HCT116 (cell line): ENCODE measurements around the gene MED13L. TPM values are rescaled to one million over a fixed set of nuclear protein-coding genes. Genes with fewer than 3 reads are reported as not detected.

Experiments
- ATAC-seq: fragments of 200-7000 bp; cut with Tn5 transposase; 2 replicates; pipeline ENCODE4 v1.9.1; 2020; ENCODE audit warnings: mild to moderate bottlenecking, moderate library complexity
- BruUV-seq: library from RNA; stranded (reverse); fragments of 400-500 nt; replicated peaks from 2 replicates; lab custom pipeline; 2021; lab: Mats Ljungman, UMichigan
- CTCF ChIA-PET: fragments of 300-600 bp; sonication (Branson Sonifier 250); formaldehyde crosslinking; loops from one replicate; lab custom pipeline; 2021; ENCODE audit warnings: antibody characterized with exemption; lab: Charles Lee
- POLR2A ChIA-PET: fragments of 300-600, 350-600 bp; sonication (Branson Sonifier 250); formaldehyde crosslinking; loops from one replicate; lab custom pipeline; 2021; ENCODE audit warnings: antibody characterized with exemption; lab: Charles Lee
- RAD21 ChIA-PET, 2 experiments: fragments of 300-600 bp; sonication (Branson Sonifier 250); formaldehyde crosslinking; loops; one replicate each; lab custom pipeline; 2023; ENCODE audit warnings: low total read pairs in 2 of 2; ENCODE audit not compliant: uncharacterized antibody in 2 of 2, unreplicated experiment in 2 of 2, low non-redundant PET in 1 of 2; lab: Charles Lee
- DNase-seq: peaks from one replicate; pipeline ENCODE4 v3.0.0-alpha.2; 2010; ENCODE audit warnings: low read depth, low spot score
- H2AFZ ChIP-seq: fragments of 200-600 bp; shearing (Covaris generic), sonication (generic); 2 replicates; pipeline ENCODE4 v1.6.1; 2017; ENCODE audit warnings: low read depth, mixed run types, mixed read lengths, antibody characterized with exemption, low read length; ENCODE audit not compliant: poor library complexity, severe bottlenecking
- H3K27ac ChIP-seq: 2 replicates; pipeline ENCODE4 v1.5.1; 2012; ENCODE audit warnings: low read depth, low read length
- H3K27me3 ChIP-seq: fragments of 200-600 bp; sonication (generic); 2 replicates; pipeline ENCODE4 v1.6.1; 2016; ENCODE audit warnings: mixed run types, low read length, mixed read lengths; ENCODE audit not compliant: insufficient read depth
- H3K36me3 ChIP-seq, 2 experiments: fragments of 200-500 bp in 1 of 2; fragments of 200-600 bp in 1 of 2; sonication (Bioruptor generic) in 1 of 2; sonication (generic) in 1 of 2; 2 replicates each; pipeline versions ENCODE4 v1.5.1 to v1.6.1; 2014 to 2016; ENCODE audit warnings: low read length in 2 of 2, inconsistent platforms in 1 of 2, mixed read lengths in 1 of 2, mixed run types in 1 of 2; ENCODE audit not compliant: insufficient read depth in 2 of 2, control insufficient read depth in 1 of 2
- H3K4me1 ChIP-seq, 2 experiments: fragments of 200-600 bp in 1 of 2; sonication (generic) in 1 of 2; 2 replicates each; pipeline versions ENCODE4 v1.5.1 to v1.6.1; 2012 to 2017; ENCODE audit warnings: low read length in 2 of 2, inconsistent platforms in 1 of 2, mild to moderate bottlenecking in 1 of 2, mixed read lengths in 1 of 2, mixed run types in 1 of 2, moderate library complexity in 1 of 2; ENCODE audit not compliant: insufficient read depth in 2 of 2, control insufficient read depth in 1 of 2
- H3K4me2 ChIP-seq: fragments of 200-600 bp; sonication (generic); 2 replicates; pipeline ENCODE4 v1.6.1; 2017; ENCODE audit warnings: mixed run types, low read length, mixed read lengths
- H3K4me3 ChIP-seq, 2 experiments: fragments of 200-600 bp in 1 of 2; sonication (generic) in 1 of 2; replicated peaks in 1 of 2; 2 replicates each; pipeline ENCODE4 v1.5.1; 2011 to 2016; ENCODE audit warnings: low read length in 2 of 2, control low read depth in 1 of 2, low read depth in 1 of 2, mild to moderate bottlenecking in 1 of 2, mixed read lengths in 1 of 2, mixed run types in 1 of 2
- H3K79me2 ChIP-seq: fragments of 200-600 bp; sonication (generic); 2 replicates; pipeline ENCODE4 v1.6.1; 2017; ENCODE audit warnings: mild to moderate bottlenecking, mixed run types, low read length, moderate library complexity, mixed read lengths; ENCODE audit not compliant: insufficient read depth
- H3K9ac ChIP-seq: fragments of 200-600 bp; sonication (generic); 2 replicates; pipeline ENCODE4 v1.6.1; 2016; ENCODE audit warnings: low read length, mixed read lengths
- H3K9me2 ChIP-seq: fragments of 200-600 bp; sonication (generic), shearing (Covaris generic); 2 replicates; pipeline ENCODE4 v1.6.1; 2017; ENCODE audit warnings: mixed run types, mild to moderate bottlenecking, moderate library complexity; ENCODE audit not compliant: insufficient read depth
- H3K9me3 ChIP-seq, 2 experiments: fragments of 200-500 bp in 1 of 2; fragments of 200-600 bp in 1 of 2; sonication (Bioruptor generic) in 1 of 2; sonication (generic) in 1 of 2; 2 replicates each; pipeline ENCODE4 v1.6.1; 2014 to 2017; ENCODE audit warnings: low read length in 2 of 2, mixed read lengths in 2 of 2, inconsistent platforms in 1 of 2, low read depth in 1 of 2, mild to moderate bottlenecking in 1 of 2, mixed run types in 1 of 2, moderate library complexity in 1 of 2; ENCODE audit not compliant: control insufficient read depth in 1 of 2, insufficient read depth in 1 of 2
- H4K20me1 ChIP-seq: fragments of 200-600 bp; sonication (generic), shearing (Covaris generic); 2 replicates; pipeline ENCODE4 v1.6.1; 2017; ENCODE audit warnings: mixed run types, mild to moderate bottlenecking, moderate library complexity; ENCODE audit not compliant: insufficient read depth
- ATF3 ChIP-seq: IDR thresholded peaks from 2 replicates; pipeline ENCODE4 v1.6.1; 2012
- CBX3 ChIP-seq: IDR thresholded peaks from 2 replicates; pipeline ENCODE4 v1.6.1; 2012; ENCODE audit warnings: low read depth
- ELF1 ChIP-seq: IDR thresholded peaks from 2 replicates; pipeline ENCODE4 v1.6.1; 2012; ENCODE audit warnings: low read depth, borderline replicate concordance
- EZH2phosphoT487 ChIP-seq: fragments of 200-600 bp; IDR thresholded peaks from 2 replicates; pipeline ENCODE4 v1.6.1; 2018; ENCODE audit warnings: antibody characterized with exemption, borderline replicate concordance
- FOSL1 ChIP-seq: IDR thresholded peaks from 2 replicates; pipeline ENCODE4 v1.6.1; 2012; ENCODE audit warnings: low read depth
- MAX ChIP-seq: IDR thresholded peaks from 2 replicates; pipeline ENCODE4 v1.6.1; 2012
- POLR2A ChIP-seq: IDR thresholded peaks from 2 replicates; pipeline ENCODE4 v1.7.0; 2011; ENCODE audit warnings: borderline replicate concordance; ENCODE audit not compliant: insufficient read depth, insufficient read length; ENCODE audit errors: extremely low read depth
- POLR2AphosphoS5 ChIP-seq: IDR thresholded peaks from 2 replicates; pipeline ENCODE4 v1.6.1; 2011; ENCODE audit warnings: mild to moderate bottlenecking, low read depth, low read length, moderate library complexity
- SP1 ChIP-seq: IDR thresholded peaks from 2 replicates; pipeline ENCODE4 v1.6.1; 2012; ENCODE audit warnings: low read depth
- SRF ChIP-seq: IDR thresholded peaks from 2 replicates; pipeline ENCODE4 v1.6.1; 2012; ENCODE audit warnings: low read depth
- YY1 ChIP-seq: IDR thresholded peaks from 2 replicates; pipeline ENCODE4 v1.6.1; 2011; ENCODE audit warnings: low read length, low read depth, moderate library complexity, mild to moderate bottlenecking; ENCODE audit not compliant: insufficient replicate concordance; ENCODE audit errors: extremely low read depth
- ZBTB33 ChIP-seq: IDR thresholded peaks from 2 replicates; pipeline ENCODE4 v1.6.1; 2011; ENCODE audit warnings: mild to moderate bottlenecking, low read length, moderate library complexity; ENCODE audit not compliant: insufficient replicate concordance; ENCODE audit errors: extremely low read depth
- intact Hi-C: fragments of 100-400 bp; cut with micrococcal nuclease; formaldehyde crosslinking; loops from 2 replicates; pipeline ENCODE4 v1.10.0; 2022
- total RNA-seq: library from RNA; stranded (reverse); gene quantifications from one replicate; pipeline ENCODE4 v1.2.1, GENCODE V29; 2021; ENCODE audit not compliant: unreplicated experiment

The MED13L gene
- total RNA-seq, 1 experiment from 2014 or later: 176 TPM

GRCh38 chr12:116068371-116068770 lies 209.1 kb downstream of the MED13L start:
- Histone ChIP-seq H2AFZ (no peak overlapping the region), H3K4me2 (no peak overlapping the region), H3K4me3 (no peak overlapping the region), H4K20me1 (peaks cover 54% of the 10 kb centered on the region), H3K9me3 (no peaks in the 10 kb centered on the region), H3K9me2 (no peaks in the 10 kb centered on the region), H3K79me2 (peaks cover 100% of the 10 kb centered on the region), H3K27me3 (no peaks in the 10 kb centered on the region), H3K27ac (no peak overlapping the region), H3K4me1 (peaks cover 2 to 7% of the 10 kb centered on the region in 2 experiments; a peak in 2 of 4 replicates), H3K36me3 (no peaks in the 10 kb centered on the region), H3K9ac (no peak overlapping the region)
- POLR2A ChIA-PET: no interaction called here
- TF ChIP-seq ZBTB33 (no peak), ATF3 (no peak), POLR2AphosphoS5 (no peak), FOSL1 (no peak), CBX3 (no peak), ELF1 (no peak), SRF (no peak), SP1 (no peak), POLR2A (no peak), MAX (no peak), YY1 (no peak), EZH2phosphoT487 (no peak)
- intact Hi-C loops: loop anchor here (5.0 to 10.0 kb wide), 2 partner anchors 536 to 629 kb away; no protein-coding TSS in a partner anchor
- no peak for ATAC-seq
- CTCF ChIA-PET: interaction anchor here (0.8 to 1.6 kb wide), 3 partner anchors 9 to 15 kb away, joined by 3 to 4 read pairs (median 4); no protein-coding TSS in a partner anchor
- DNase-seq: no peak
- BruUV-seq: no TSS peak
- RAD21 ChIA-PET: no interaction called here
